Endothelial cell of umbilical vein (primary cell): ENCODE data around the gene KLK14.

Experiments used
- CTCF ChIP-seq, 2 donors: IDR thresholded peaks; 1 replicate in 1 of 2; 2 replicates in 1 of 2; pipeline ENCODE4 v1.5.1; 2011; ENCODE audit warnings: low read length in 2 of 2, mild to moderate bottlenecking in 2 of 2, moderate library complexity in 2 of 2, control low read depth in 1 of 2, inconsistent platforms in 1 of 2, low read depth in 1 of 2; ENCODE audit not compliant: insufficient read depth in 1 of 2; ENCODE audit errors: extremely low read depth in 1 of 2
- EZH2 ChIP-seq: IDR thresholded peaks from 2 replicates; pipeline ENCODE4 v1.6.1; 2012; ENCODE audit warnings: borderline replicate concordance, low read depth, mild to moderate bottlenecking, moderate library complexity, low read length, inconsistent platforms; ENCODE audit not compliant: severe bottlenecking
- GATA2 ChIP-seq: IDR thresholded peaks from 2 replicates; pipeline ENCODE4 v1.7.0; 2011; ENCODE audit warnings: low read depth, mild to moderate bottlenecking, moderate library complexity, mixed read lengths, low read length; ENCODE audit not compliant: insufficient read length, insufficient read depth
- JUN ChIP-seq: IDR thresholded peaks from 2 replicates; pipeline ENCODE4 v1.6.1; 2011; ENCODE audit warnings: borderline replicate concordance, low read depth; ENCODE audit not compliant: insufficient read length, insufficient read depth
- MAX ChIP-seq: IDR thresholded peaks from 2 replicates; pipeline ENCODE4 v1.6.1; 2011; ENCODE audit not compliant: insufficient read depth, insufficient read length
- MYC ChIP-seq: IDR thresholded peaks from one replicate; pipeline ENCODE4 v1.6.1; 2011; ENCODE audit warnings: mild to moderate bottlenecking, low read depth, low read length
- POLR2A ChIP-seq: IDR thresholded peaks from 2 replicates; pipeline ENCODE4 v1.6.1; 2012; ENCODE audit warnings: low read depth, mild to moderate bottlenecking, control low read depth, low read length
- POLR2AphosphoS5 ChIP-seq: IDR thresholded peaks from 2 replicates; pipeline ENCODE4 v1.6.1; 2012; ENCODE audit warnings: low read depth, mild to moderate bottlenecking, control low read depth, low read length, moderate library complexity; ENCODE audit not compliant: insufficient read depth

GRCh38 chr19:51030631-51031030, 52.1 kb downstream of the KLK14 start:
- TF ChIP-seq JUN (no peak), CTCF (IDR thresholded peaks at IDR 0.05; ENCODE audit: extremely low read depth in 1 of 2, insufficient read depth in 1 of 2, low read depth in 1 of 2, low read length in 2 of 2) (no peak), POLR2A (no peak), POLR2AphosphoS5 (no peak), MYC (no peak), EZH2 (no peak), GATA2 (no peak), MAX (no peak)
